HG02571 (cell line): ENCODE measurements around the gene TMEM143.
"Not testable (repeated sequence)": the region's sequence is repeated elsewhere in the genome, so short reads cannot be mapped to it uniquely, and the experiment has no call there.

Experiments used
- ATAC-seq: cut with Tn5 transposase; IDR thresholded peaks from one replicate; pipeline ENCODE4 v1.9.1; 2021; ENCODE audit warnings: mild to moderate bottlenecking, moderate library complexity; ENCODE audit not compliant: unreplicated experiment

The TMEM143 gene

GRCh38 chr19:48332351-48332661 is 31.4 kb downstream of the TMEM143 start:
- ATAC-seq = no peak

GRCh38 chr19:48330012-48330681 is 33.6 kb downstream of the TMEM143 start:
- peak; percentile 25 for ATAC-seq

- no peak for ATAC-seq
These were observed 34.4 kb downstream of the TMEM143 start for GRCh38 chr19:48329167-48329891.

GRCh38 chr19:48325265-48325910 is 38.4 kb downstream of the TMEM143 start, which contains the start of gene EMP3:
Gene EMP3, plus strand, starts transcription at chr19:48325552. Its CDS starts 1,293 bp downstream, at chr19:48326845.
- ATAC-seq = no peak

- ATAC-seq = peak; percentile 50
These were observed 41.8 kb downstream of the TMEM143 start for GRCh38 chr19:48321622-48322591.

GRCh38 chr19:48321372-48321621 is 42.4 kb downstream of the TMEM143 start:
- peak; percentile 45 for ATAC-seq

- ATAC-seq = no peak
These were observed 43.8 kb downstream of the TMEM143 start for GRCh38 chr19:48319647-48320541.

- ATAC-seq = no peak
These were observed 45.3 kb downstream of the TMEM143 start for GRCh38 chr19:48318286-48318987.

GRCh38 chr19:48317708-48317960 is 46.1 kb downstream of the TMEM143 start:
- not testable (repeated sequence) for ATAC-seq

GRCh38 chr19:48315712-48316111 is 48.0 kb downstream of the TMEM143 start:
- ATAC-seq = no peak

GRCh38 chr19:48311384-48311783 is 52.4 kb downstream of the TMEM143 start:
- ATAC-seq = no peak

- ATAC-seq = no peak
These were observed 53.5 kb downstream of the TMEM143 start for GRCh38 chr19:48310227-48310626.

GRCh38 chr19:48309731-48310130 is 54.0 kb downstream of the TMEM143 start:
- not testable (repeated sequence) for ATAC-seq

- ATAC-seq = no peak
These were observed 54.8 kb downstream of the TMEM143 start for GRCh38 chr19:48308631-48309586.

- ATAC-seq = no peak
These were observed 59.9 kb downstream of the TMEM143 start for GRCh38 chr19:48303866-48304265.

GRCh38 chr19:48303367-48303766 is 60.4 kb downstream of the TMEM143 start:
- no peak for ATAC-seq

GRCh38 chr19:48302600-48302959 is 61.2 kb downstream of the TMEM143 start:
- no peak for ATAC-seq

GRCh38 chr19:48301886-48302599 is 61.7 kb downstream of the TMEM143 start:
- no peak for ATAC-seq
